Thymus (tissue), 11 donors: ENCODE data around the gene CYYR1. TPM values are rescaled to one million over a fixed set of nuclear protein-coding genes. Genes with fewer than 3 reads are reported as not detected.

Source experiments
- DNase-seq, 9 donors: peaks; one replicate each; pipeline ENCODE4 v3.0.0-alpha.2; 2013; ENCODE audit warnings: low spot score in 9 of 9, low read depth in 6 of 9, missing footprints in 1 of 9
- H3K27ac ChIP-seq, 2 donors: one replicate each; pipeline ENCODE4 v1.5.1; 2013; ENCODE audit warnings: control low read depth in 1 of 2, low read depth in 1 of 2, low read length in 1 of 2, mild to moderate bottlenecking in 1 of 2, moderate library complexity in 1 of 2
- H3K27me3 ChIP-seq, 2 donors: one replicate each; pipeline ENCODE4 v1.5.1; 2013; ENCODE audit warnings: low read length in 1 of 2; ENCODE audit not compliant: control insufficient read depth in 2 of 2, insufficient read depth in 1 of 2
- H3K36me3 ChIP-seq, 2 donors: one replicate each; pipeline ENCODE4 v1.5.1; 2013; ENCODE audit warnings: low read length in 1 of 2, mild to moderate bottlenecking in 1 of 2, moderate library complexity in 1 of 2; ENCODE audit not compliant: control insufficient read depth in 2 of 2, insufficient read depth in 2 of 2
- H3K4me1 ChIP-seq, 2 donors: one replicate each; pipeline ENCODE4 v1.5.1; 2013; ENCODE audit warnings: low read length in 2 of 2; ENCODE audit not compliant: control insufficient read depth in 2 of 2, insufficient read depth in 2 of 2
- H3K4me3 ChIP-seq, 2 donors: one replicate each; pipeline ENCODE4 v1.5.1; 2013; ENCODE audit warnings: low read length in 2 of 2, control low read depth in 1 of 2, mild to moderate bottlenecking in 1 of 2
- H3K9me3 ChIP-seq, 2 donors: one replicate each; pipeline ENCODE4 v1.5.1; 2013; ENCODE audit warnings: low read length in 1 of 2, mild to moderate bottlenecking in 1 of 2; ENCODE audit not compliant: control insufficient read depth in 2 of 2, insufficient read depth in 1 of 2
- WGBS: extraction: QIAGEN DNeasy Blood & Tissue Kit; methylation state at CpG from one replicate; pipeline ENCODE4 v1.1.7; 2013; 5-methylcytosine and 5-hydroxymethylcytosine counted together
- polyA plus RNA-seq: library from polyadenylated mRNA; stranded (reverse); fragments of 200-250 nt; gene quantifications from one replicate; pipeline ENCODE4 v1.2.3, GENCODE V29; 2013
- total RNA-seq: library from RNA; stranded (reverse); fragments of 120-200 nt; gene quantifications from one replicate; pipeline ENCODE4 v1.2.4, GENCODE V29; 2013
- donor health status: healthy.

CYYR1 gene
- total and polyA plus RNA-seq, 2 donors: 3.5 to 19.1 TPM

DNA sequence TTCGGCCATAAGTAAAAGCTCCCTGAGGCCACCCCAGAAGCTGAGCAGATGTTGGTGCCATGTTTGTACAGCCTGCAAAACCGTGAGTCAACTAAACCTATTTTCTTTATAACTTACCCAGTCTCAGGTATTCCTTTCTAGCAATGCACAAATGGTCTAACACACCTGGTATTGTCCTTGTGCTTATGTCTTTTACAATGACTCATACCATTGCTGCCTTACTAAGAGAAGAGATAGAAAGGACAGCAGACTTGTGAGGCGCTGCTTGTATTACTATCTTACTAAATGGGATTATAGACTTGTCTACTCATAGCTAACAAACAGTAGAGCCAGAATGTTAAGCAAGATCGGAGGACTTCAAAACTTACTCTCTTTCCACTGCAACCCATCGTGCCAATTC, 18.5 kb upstream of the CYYR1 start:
- no peaks in the 10 kb centered on the region for H3K4me1 ChIP-seq
- no peak overlapping the region for H3K4me3 ChIP-seq
- DNase-seq: no peak
- no peaks in the 10 kb centered on the region for H3K27me3 ChIP-seq
- H3K27ac ChIP-seq: no peak overlapping the region
- 87% methylated on average over 5 of the region's 5 CpGs for WGBS
- no peaks in the 10 kb centered on the region for H3K9me3 ChIP-seq
- no peaks in the 10 kb centered on the region for H3K36me3 ChIP-seq

- Histone ChIP-seq H3K4me3 (no peak overlapping the region), H3K36me3 (no peaks in the 10 kb centered on the region), H3K27ac (no peak overlapping the region), H3K27me3 (no peaks in the 10 kb centered on the region), H3K4me1 (no peaks in the 10 kb centered on the region), H3K9me3 (no peaks in the 10 kb centered on the region)
- DNase-seq: no peak
- WGBS: 97% methylated on average over 7 of the region's 7 CpGs
Observed at GRCh38 chr21:26588446-26588845, 15.4 kb upstream of the CYYR1 start.

DNA sequence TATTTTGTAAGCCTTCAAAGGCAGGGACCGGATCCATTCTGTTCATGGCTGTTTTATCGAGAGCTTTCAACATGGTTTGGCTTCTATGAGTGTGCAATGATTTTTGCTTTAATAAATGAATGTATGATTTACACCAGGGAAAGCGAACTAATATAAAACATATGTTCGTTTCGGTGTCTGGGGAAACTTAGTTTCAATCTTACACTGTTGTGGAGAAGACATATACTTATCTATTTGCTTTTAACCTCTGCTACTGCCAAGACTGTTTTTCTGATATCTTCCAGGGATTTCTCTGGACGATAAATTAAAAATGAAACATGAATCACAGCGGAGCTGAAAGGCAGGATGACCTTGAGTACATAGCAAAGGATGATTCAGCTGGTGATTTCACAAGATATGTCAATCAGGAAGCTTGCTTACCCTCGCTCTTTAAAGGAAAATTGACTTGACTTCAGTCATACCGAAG, 14.7 kb upstream of the CYYR1 start:
- H3K36me3 ChIP-seq: no peaks in the 10 kb centered on the region
- DNase-seq: no peak
- no peaks in the 10 kb centered on the region for H3K27me3 ChIP-seq
- no peak overlapping the region for H3K4me3 ChIP-seq
- no peaks in the 10 kb centered on the region for H3K9me3 ChIP-seq
- H3K4me1 ChIP-seq: no peaks in the 10 kb centered on the region
- no peak overlapping the region for H3K27ac ChIP-seq
- WGBS: 95% methylated on average over 9 of the region's 9 CpGs

DNA sequence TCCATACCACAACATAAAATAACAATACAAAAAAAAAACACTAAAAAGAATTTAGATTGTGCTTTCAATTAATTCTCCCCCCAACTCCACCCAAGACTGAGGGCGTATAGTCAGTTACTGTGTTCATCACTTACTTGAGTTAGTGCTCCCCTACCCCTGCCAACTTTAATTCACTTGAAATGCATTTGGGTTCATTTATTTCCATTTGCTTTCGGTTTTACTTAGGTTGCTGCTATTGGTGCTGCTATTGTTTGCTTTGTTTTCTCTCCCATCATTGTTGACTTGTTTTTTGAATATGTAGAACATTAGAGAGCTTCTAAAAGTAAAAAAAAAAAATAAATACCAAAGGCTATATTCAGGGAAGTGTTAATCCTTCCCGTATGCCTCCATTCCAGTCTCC, 10.7 kb upstream of the CYYR1 start:
- WGBS: 96% methylated on average over 3 of the region's 3 CpGs
- Histone ChIP-seq H3K4me1 (no peaks in the 10 kb centered on the region), H3K4me3 (no peak overlapping the region), H3K27me3 (no peaks in the 10 kb centered on the region), H3K36me3 (no peaks in the 10 kb centered on the region), H3K9me3 (no peaks in the 10 kb centered on the region), H3K27ac (no peak overlapping the region)
- DNase-seq: no peak

- 97% methylated on average over 1 of the region's 1 CpG for WGBS
- H3K27me3 ChIP-seq: no peaks in the 10 kb centered on the region
- no peaks in the 10 kb centered on the region for H3K4me1 ChIP-seq
- H3K27ac ChIP-seq: no peak overlapping the region
- no peak for DNase-seq
- no peaks in the 10 kb centered on the region for H3K36me3 ChIP-seq
- H3K9me3 ChIP-seq: no peaks in the 10 kb centered on the region
- no peak overlapping the region for H3K4me3 ChIP-seq
Observed at GRCh38 chr21:26581818-26582217, 8.7 kb upstream of the CYYR1 start.

- WGBS: 12% methylated on average over 11 of the region's 11 CpGs
- Histone ChIP-seq H3K4me3 (peak overlapping the region; percentile 41 to 43), H3K27ac (peak overlapping the region in 1 of 2 donors; percentile 55), H3K36me3 (no peaks in the 10 kb centered on the region), H3K4me1 (peaks cover 0 to 3% of the 10 kb centered on the region in 2 donors), H3K9me3 (peaks cover 0 to 5% of the 10 kb centered on the region in 2 donors), H3K27me3 (peaks cover 8 to 15% of the 10 kb centered on the region in 2 donors)
- DNase-seq: peak in 1 of 9 donors; percentile 16
Observed at GRCh38 chr21:26572076-26572701, 897 bp downstream of the CYYR1 start.

DNA sequence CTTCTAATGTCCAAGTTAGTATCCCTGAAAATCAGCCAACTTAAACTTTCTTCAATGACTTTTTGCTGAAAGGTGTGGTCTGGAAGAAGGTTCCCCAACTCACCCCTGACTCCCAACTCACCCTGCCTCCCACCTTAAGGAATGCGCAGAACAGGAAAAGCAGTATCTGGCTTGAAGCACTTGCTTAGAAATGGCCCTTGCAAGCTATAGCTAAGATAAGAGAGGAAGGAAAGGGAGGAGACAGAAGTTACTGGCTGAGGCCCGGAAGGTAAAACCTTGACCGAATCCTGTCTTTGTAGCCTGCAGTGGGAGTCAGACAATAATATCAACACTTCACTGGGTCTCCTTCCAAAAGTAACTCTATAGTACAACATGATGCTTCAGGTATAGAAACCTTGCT, 2.9 kb downstream of the CYYR1 start:
- 38% methylated on average over 3 of the region's 3 CpGs for WGBS
- Histone ChIP-seq H3K4me3 (no peak overlapping the region), H3K4me1 (peaks cover 0 to 3% of the 10 kb centered on the region in 2 donors), H3K27ac (no peak overlapping the region), H3K9me3 (peaks cover 0 to 5% of the 10 kb centered on the region in 2 donors), H3K27me3 (peaks cover 8 to 15% of the 10 kb centered on the region in 2 donors), H3K36me3 (no peaks in the 10 kb centered on the region)
- DNase-seq: no peak

DNA sequence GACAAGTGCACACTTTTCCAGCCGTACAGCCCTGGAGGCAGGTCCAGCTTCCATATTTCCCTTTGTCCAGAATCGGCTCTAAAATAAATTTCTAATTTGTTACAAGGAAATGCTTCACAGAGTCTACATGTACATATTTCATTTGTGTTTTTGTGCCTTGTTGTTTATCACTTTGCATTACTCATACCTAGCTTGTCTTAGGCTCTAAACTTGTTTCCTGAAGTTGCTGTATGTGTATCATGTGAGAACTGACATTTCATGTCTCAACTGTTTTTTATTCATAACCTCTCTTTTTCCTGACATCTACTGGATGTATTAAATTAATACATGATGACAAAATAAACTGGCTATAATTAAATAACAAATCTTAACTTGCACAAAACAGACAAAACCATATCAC, 7.5 kb downstream of the CYYR1 start:
- WGBS: 91% methylated on average over 2 of the region's 2 CpGs
- Histone ChIP-seq H3K27me3 (no peaks in the 10 kb centered on the region), H3K27ac (no peak overlapping the region)

DNA sequence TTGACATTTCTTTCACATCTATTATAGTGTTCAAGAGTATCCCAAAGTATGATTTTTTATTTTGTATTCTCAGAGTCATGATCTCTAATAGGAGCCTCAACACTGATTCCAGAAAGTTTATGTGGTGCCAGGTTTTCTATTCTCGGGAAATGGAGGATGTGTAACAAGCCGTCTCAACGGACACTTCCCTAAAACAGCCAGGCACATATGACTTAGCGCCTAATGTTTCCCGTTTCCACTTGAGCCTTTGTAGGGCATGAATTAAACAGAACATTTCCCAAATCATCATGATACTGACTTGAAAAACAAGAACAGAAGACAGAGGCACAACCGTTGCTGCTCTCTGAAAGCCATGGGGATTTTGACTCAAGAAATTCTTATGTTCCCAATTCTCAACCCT, 8.0 kb downstream of the CYYR1 start:
- WGBS: 76% methylated on average over 6 of the region's 6 CpGs
- H3K4me3 ChIP-seq: no peak overlapping the region
- DNase-seq: peak in 1 of 9 donors; percentile 17
- no peaks in the 10 kb centered on the region for H3K9me3 ChIP-seq
- H3K36me3 ChIP-seq: no peaks in the 10 kb centered on the region
- no peaks in the 10 kb centered on the region for H3K4me1 ChIP-seq
- no peaks in the 10 kb centered on the region for H3K27me3 ChIP-seq
- no peak overlapping the region for H3K27ac ChIP-seq

More for the DNA sequence above, 7.5 kb downstream of the CYYR1 start:
- Histone ChIP-seq H3K36me3 (no peaks in the 10 kb centered on the region), H3K4me1 (no peaks in the 10 kb centered on the region), H3K9me3 (no peaks in the 10 kb centered on the region), H3K4me3 (no peak overlapping the region)
- DNase-seq: no peak
